ENCODE results near the gene KIAA0586.
"Not testable (repeated sequence)": the region's sequence is repeated elsewhere in the genome, so short reads cannot be mapped to it uniquely, and the experiment has no call there.

The KIAA0586 gene

GRCh38 chr14:58587271-58587670 is 159.8 kb downstream of the KIAA0586 start:
- DNase-seq (ENCODE audit: insufficient read length, low spot score) (no peak), FAIRE-seq (no peak)

DNA sequence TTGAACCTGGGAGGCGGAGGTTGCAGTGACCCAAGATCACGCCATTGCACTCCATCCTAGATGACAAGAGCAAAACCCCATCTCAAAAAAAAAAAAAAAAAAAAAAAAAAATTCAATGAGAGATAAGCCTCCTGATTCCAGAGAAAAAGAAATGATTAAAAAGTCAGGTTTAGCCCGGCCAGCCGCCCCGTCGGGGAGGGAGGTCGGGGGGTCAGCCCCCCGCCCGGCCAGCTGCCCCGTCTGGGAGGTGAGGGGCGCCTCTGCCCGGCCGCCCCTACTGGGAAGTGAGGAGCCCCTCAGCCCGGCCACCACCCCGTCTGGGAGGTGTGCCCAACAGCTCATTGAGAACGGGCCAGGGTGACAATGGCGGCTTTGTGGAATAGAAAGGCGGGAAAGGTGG is 160.8 kb downstream of the KIAA0586 start:
- FAIRE-seq: not testable (repeated sequence)

DNA sequence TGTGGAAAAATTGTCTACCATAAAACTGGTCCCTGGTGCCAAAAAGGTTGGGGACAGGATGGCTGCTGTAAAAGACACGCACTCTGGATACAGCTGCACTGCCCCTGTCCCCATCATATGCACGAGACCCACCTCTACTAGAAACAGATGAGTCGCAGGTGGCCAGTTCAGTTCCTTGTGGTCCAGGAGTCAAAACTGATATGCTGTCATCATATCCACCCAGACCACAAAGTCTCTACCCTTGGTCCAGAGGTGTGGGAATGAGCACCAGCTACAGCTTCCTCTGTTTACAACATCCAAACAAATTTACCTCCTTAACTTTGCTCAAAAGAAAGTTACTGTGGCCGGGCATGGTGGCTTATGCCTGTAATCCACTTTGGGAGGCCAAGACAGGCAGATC is 166.5 kb downstream of the KIAA0586 start:
- DNase-seq (ENCODE audit: insufficient read length, low spot score): no peak
- no peak for FAIRE-seq

More for the DNA sequence above, 160.8 kb downstream of the KIAA0586 start:
- not testable (repeated sequence) for DNase-seq (ENCODE audit: insufficient read length, low spot score)

DNA sequence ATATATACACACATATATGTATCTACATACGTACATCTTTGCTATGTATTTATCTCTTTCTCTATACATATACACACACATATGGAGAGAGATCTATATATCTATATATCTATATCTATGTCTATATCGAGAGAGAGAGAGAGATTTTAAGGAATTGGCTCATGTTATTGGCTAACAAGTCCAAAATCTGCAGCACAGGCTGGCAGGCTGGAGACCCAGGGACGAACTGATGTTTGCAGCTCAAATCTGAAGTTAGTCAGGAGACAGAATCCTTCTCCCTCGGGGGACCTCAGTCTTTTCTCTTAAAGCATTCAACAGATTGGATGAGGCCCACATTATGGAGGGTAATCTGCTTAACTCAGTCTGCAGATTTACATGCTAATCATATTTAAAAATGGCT is 169.5 kb downstream of the KIAA0586 start:
- DNase-seq (ENCODE audit: insufficient read length, low spot score) (no peak), FAIRE-seq (no peak)

DNA sequence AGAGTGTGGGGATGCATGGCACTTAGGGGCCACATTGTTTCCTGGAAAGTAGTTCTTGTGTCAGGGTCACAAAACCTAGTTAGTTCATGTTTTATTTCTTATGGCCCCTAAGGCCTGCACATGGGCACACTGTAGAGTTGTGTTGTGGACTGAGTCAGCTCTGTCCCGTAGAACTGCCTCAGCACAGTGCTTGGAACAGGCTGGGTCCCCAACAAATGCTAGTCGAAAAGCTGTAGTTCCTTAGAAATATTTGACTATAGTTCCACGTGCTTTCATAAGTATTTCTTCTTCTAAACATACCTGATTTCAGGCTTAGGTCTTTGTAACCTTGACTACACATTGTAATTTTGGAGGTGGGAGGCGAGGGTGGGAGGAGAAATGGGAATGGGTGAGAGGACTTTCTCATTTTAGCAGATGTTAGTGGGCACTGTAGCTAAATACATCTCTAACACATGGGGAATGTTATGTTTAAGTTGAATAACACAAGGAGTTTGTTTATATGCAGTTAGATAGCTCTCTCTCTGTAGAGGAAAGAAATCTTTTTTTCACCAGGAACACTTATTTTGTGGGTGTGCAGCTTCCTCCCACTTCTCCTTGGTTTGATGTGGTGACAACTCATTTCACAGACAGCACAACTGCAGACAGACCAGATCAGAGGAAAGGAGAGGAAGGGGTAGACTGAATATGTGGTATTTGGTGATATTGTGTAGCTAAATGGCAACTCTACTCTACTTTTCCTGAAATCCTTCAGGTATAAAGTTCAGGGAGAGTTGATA is 170.7 kb downstream of the KIAA0586 start:
- FAIRE-seq: no peak
- no peak for DNase-seq (ENCODE audit: insufficient read length, low spot score)

DNA sequence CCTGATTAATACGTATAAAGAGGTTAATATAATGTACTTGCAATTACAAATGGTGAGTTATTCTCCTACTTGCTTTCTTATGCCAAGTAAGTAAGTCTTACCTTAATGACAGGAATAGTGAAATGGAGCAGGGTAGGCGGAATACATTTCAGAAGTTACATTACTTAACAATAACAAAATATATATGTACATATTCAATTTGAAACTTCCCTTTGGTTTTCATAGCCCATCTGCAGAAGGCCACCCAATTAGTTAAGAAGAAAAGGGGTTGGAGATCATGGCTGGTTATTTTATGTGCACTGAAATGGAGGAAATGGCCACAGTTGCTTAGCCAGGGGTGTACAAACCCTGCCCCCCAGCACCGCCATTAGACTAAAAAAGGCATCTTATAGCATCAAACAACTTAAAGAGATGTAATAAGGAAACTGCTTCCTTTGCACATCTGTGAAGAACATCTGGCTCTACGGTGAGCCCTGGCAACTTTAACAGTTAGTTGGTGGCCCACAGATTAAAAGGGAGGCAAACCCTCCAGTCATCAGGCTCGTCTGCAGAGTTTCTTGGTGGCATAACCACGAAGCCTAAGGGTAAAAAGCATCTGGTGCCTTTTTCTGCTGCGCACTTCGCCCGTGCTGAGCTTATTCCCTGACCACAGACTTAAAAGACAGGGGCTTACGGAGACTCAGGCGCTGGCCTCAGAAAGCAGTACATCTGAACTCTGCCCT is 171.4 kb downstream of the KIAA0586 start:
- DNase-seq (ENCODE audit: insufficient read length, low spot score): no peak
- no peak for FAIRE-seq

DNA sequence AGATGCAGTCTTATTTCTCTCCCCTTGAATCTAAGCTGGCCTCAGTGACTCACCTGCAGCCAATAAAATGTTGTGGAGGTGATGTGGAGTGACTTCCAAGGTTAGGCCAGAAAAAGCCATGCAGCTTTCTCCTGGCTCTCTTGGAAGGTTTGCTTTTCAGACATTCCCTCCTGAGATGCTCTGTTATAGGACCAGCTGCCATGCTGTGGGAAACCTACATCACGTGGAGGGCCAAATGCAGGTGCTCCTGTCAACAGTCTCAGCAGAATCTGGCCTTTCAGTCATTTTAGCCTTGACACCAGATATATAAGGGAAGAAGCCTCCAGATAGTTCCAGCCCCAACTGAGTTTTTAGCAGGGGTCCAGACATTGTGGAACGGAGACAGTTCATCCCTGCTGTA is 172.2 kb downstream of the KIAA0586 start:
- DNase-seq (ENCODE audit: insufficient read length, low spot score) (no peak), FAIRE-seq (no peak)

All from GM19239 (cell line).